Measurements from ENCODE around the gene ARRDC3.
"Not testable (repeated sequence)": the region's sequence is repeated elsewhere in the genome, so short reads cannot be mapped to it uniquely, and the experiment has no call there.

Gene ARRDC3

GRCh38 chr5:91408710-91409109 lies 25.6 kb upstream of the ARRDC3 start:
- DNase-seq (ENCODE audit: low spot score), result no peak
- in situ Hi-C loops (cut with MboI; ENCODE audit: low pct_unique_long_range_greater_than_20kb, low sequenced_read_pairs, unreplicated experiment), result no loop called here
- TF ChIP-seq CTCF (IDR thresholded peaks at IDR 0.05; ENCODE audit: extremely low read depth, insufficient read depth, missing control alignments), result no peak

- in situ Hi-C loops (cut with MboI; ENCODE audit: low pct_unique_long_range_greater_than_20kb, low sequenced_read_pairs, unreplicated experiment), result no loop called here
- no peak for TF ChIP-seq CTCF (IDR thresholded peaks at IDR 0.05; ENCODE audit: extremely low read depth, insufficient read depth, missing control alignments)
- no peak for DNase-seq (ENCODE audit: low spot score)
Observed at GRCh38 chr5:91407204-91407603, 24.1 kb upstream of the ARRDC3 start.

GRCh38 chr5:91403438-91403837 lies 20.3 kb upstream of the ARRDC3 start:
- DNase-seq (ENCODE audit: low spot score), result no peak
- no peak for TF ChIP-seq CTCF (IDR thresholded peaks at IDR 0.05; ENCODE audit: extremely low read depth, insufficient read depth, missing control alignments)
- in situ Hi-C loops (cut with MboI; ENCODE audit: low pct_unique_long_range_greater_than_20kb, low sequenced_read_pairs, unreplicated experiment), result no loop called here

GRCh38 chr5:91401175-91401574 lies 18.1 kb upstream of the ARRDC3 start:
- in situ Hi-C loops (cut with MboI; ENCODE audit: low pct_unique_long_range_greater_than_20kb, low sequenced_read_pairs, unreplicated experiment), result no loop called here

GRCh38 chr5:91397791-91398190 lies 14.7 kb upstream of the ARRDC3 start:
- no peak for TF ChIP-seq CTCF (IDR thresholded peaks at IDR 0.05; ENCODE audit: extremely low read depth, insufficient read depth, missing control alignments)
- in situ Hi-C loops (cut with MboI; ENCODE audit: low pct_unique_long_range_greater_than_20kb, low sequenced_read_pairs, unreplicated experiment), result no loop called here
- DNase-seq (ENCODE audit: low spot score), result no peak

More at GRCh38 chr5:91401175-91401574, 18.1 kb upstream of the ARRDC3 start:
- TF ChIP-seq CTCF (IDR thresholded peaks at IDR 0.05; ENCODE audit: extremely low read depth, insufficient read depth, missing control alignments), result no peak
- DNase-seq (ENCODE audit: low spot score), result no peak

- DNase-seq (ENCODE audit: low spot score), result no peak
- TF ChIP-seq CTCF (IDR thresholded peaks at IDR 0.05; ENCODE audit: extremely low read depth, insufficient read depth, missing control alignments), result no peak
- in situ Hi-C loops (cut with MboI; ENCODE audit: low pct_unique_long_range_greater_than_20kb, low sequenced_read_pairs, unreplicated experiment), result no loop called here
Observed at GRCh38 chr5:91390268-91390667, 7.2 kb upstream of the ARRDC3 start.

GRCh38 chr5:91389555-91389954 lies 6.4 kb upstream of the ARRDC3 start:
- in situ Hi-C loops (cut with MboI; ENCODE audit: low pct_unique_long_range_greater_than_20kb, low sequenced_read_pairs, unreplicated experiment), result loop anchor here (10.0 kb wide), 1 partner anchor 285 kb away; no protein-coding TSS in a partner anchor
- not testable (repeated sequence) for DNase-seq (ENCODE audit: low spot score)

Measured in GM13977 (cell line).